GM12891 (cell line): ENCODE measurements around the gene FNDC11.
"Not testable (repeated sequence)": the region's sequence is repeated elsewhere in the genome, so short reads cannot be mapped to it uniquely, and the experiment has no call there.

Source experiments
- PAX5 ChIP-seq: IDR thresholded peaks from 2 replicates; pipeline ENCODE4 v1.6.1; 2011; ENCODE audit warnings: low read length, moderate library complexity, mild to moderate bottlenecking; ENCODE audit not compliant: insufficient read depth, severe bottlenecking
- POLR2A ChIP-seq: IDR thresholded peaks from 2 replicates; pipeline ENCODE4 v1.6.1; 2011; ENCODE audit warnings: low read depth, low read length, control low read depth
- POU2F2 ChIP-seq: IDR thresholded peaks from 2 replicates; pipeline ENCODE4 v1.6.1; 2011; ENCODE audit warnings: low read depth, mild to moderate bottlenecking, control low read depth, low read length, moderate library complexity

GRCh38 chr20:63571087-63571478, 17.1 kb downstream of the FNDC11 start:
- not testable (repeated sequence) for TF ChIP-seq POLR2A, PAX5, POU2F2
